ENCODE results near the gene HPSE2.

HPSE2 gene

DNA sequence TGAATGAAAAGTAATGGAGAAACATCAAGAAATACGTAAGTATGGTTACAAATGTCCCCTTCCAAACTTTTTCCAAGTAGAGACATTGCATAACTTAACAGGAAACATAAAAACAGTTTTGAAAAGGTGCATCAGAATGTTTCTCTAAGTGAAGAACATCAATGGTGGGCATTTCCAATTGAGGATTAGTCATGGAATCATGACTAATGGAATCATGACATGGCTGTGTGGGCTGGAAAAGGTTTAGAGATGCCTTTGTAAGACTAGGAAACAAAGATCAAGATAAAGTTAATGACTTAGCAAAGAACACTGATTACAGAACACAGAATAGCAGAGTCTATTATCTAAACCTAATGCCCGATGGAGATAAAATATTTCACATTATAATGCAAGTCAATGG lies 272.0 kb downstream of the HPSE2 start:
- Histone ChIP-seq H3K9me3 (ENCODE audit: severe bottlenecking) (no peaks in the 10 kb centered on the region), H3K27ac (no peak overlapping the region), H3K36me3 (no peaks in the 10 kb centered on the region), H3K4me3 (ENCODE audit: low read depth, low read length) (no peak overlapping the region), H3K27me3 (ENCODE audit: insufficient read depth, low read depth, severe bottlenecking) (no peaks in the 10 kb centered on the region)
- no peak for DNase-seq
- TF ChIP-seq, protein P1, sequence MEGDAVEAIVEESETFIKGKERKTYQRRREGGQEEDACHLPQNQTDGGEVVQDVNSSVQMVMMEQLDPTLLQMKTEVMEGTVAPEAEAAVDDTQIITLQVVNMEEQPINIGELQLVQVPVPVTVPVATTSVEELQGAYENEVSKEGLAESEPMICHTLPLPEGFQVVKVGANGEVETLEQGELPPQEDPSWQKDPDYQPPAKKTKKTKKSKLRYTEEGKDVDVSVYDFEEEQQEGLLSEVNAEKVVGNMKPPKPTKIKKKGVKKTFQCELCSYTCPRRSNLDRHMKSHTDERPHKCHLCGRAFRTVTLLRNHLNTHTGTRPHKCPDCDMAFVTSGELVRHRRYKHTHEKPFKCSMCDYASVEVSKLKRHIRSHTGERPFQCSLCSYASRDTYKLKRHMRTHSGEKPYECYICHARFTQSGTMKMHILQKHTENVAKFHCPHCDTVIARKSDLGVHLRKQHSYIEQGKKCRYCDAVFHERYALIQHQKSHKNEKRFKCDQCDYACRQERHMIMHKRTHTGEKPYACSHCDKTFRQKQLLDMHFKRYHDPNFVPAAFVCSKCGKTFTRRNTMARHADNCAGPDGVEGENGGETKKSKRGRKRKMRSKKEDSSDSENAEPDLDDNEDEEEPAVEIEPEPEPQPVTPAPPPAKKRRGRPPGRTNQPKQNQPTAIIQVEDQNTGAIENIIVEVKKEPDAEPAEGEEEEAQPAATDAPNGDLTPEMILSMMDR (IDR thresholded peaks at IDR 0.05; ENCODE audit: low read depth, low read length), result no peak

DNA sequence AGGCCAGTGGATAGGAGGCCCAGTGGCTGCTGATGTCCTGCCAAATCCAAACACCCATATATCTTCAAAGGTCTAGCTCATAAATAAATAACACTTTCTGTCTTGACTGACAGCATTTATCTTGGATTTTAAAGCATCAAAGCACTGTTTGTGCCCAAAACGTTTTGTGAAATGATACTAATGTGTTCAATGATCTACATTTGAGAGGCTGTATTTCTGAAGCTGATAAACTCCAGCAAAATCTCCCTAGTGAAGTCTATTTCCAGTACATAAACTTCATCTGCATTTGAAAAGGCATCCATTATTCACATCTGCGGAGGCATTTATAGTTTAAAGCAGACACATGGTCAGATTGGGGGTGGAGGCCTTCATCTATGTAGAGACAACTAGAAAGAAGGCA lies 276.3 kb downstream of the HPSE2 start:
- DNase-seq, result no peak
- Histone ChIP-seq H3K36me3 (no peaks in the 10 kb centered on the region), H3K4me3 (ENCODE audit: low read depth, low read length) (no peak overlapping the region), H3K27me3 (ENCODE audit: insufficient read depth, low read depth, severe bottlenecking) (no peaks in the 10 kb centered on the region), H3K27ac (no peak overlapping the region), H3K9me3 (ENCODE audit: severe bottlenecking) (no peaks in the 10 kb centered on the region)
- TF ChIP-seq, protein P1 (IDR thresholded peaks at IDR 0.05; ENCODE audit: low read depth, low read length), result no peak

DNA sequence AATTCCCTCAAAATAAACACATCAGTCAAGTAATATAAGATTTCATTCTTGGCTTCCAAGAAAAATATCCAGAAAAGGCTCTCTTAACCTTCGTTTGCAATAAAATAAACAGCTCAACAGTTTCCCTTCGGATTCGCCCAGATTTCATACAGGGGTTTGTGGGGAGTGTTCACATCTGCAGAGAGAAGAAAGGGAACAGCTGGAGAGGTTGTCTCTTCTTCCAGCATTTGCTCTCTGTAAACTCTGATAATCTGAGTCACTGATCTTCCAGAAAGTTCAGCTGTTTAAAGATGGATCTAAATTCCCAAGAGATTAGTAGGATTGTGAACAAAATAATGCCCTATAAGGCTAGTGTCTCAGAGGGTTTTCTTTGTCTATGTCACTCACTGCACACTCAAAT lies 277.9 kb downstream of the HPSE2 start:
- Histone ChIP-seq H3K4me3 (ENCODE audit: low read depth, low read length) (no peak overlapping the region), H3K36me3 (no peaks in the 10 kb centered on the region), H3K27ac (no peak overlapping the region), H3K9me3 (ENCODE audit: severe bottlenecking) (no peaks in the 10 kb centered on the region), H3K27me3 (ENCODE audit: insufficient read depth, low read depth, severe bottlenecking) (no peaks in the 10 kb centered on the region)
- no peak for DNase-seq
- TF ChIP-seq, protein P1 (IDR thresholded peaks at IDR 0.05; ENCODE audit: low read depth, low read length), result no peak

DNA sequence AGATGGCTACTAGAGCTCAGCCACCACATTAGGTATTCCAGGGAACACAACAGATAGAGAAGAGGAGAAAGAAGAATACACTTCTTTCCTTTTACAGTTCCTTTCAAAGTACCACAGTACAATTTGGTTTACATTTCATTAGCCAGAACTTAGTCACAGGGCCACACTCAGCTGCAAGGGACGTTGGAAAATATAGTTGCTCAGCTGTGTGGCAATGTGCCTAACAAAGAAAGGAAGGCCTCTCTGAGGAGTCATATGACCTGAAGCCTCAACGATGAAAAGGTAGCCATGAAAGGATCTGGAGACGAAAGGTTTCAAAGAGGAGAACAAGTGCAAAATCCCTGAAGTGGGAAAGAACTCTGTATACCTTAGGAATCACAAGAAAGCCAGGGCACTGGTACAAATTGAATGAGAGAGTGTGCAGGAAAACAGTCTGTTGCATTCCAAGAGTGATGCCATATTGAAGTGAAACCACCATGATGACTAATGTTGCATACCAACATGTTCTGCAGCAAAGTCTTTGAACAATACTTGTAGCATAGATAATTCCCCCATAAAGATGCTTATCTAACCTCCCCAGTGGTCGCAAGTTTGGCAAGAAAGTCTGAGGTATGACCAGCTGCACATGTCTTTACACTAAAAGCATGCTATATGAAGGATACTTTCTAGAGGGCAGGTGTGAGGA lies 278.9 kb downstream of the HPSE2 start:
- H3K36me3 ChIP-seq, result no peaks in the 10 kb centered on the region
- no peaks in the 10 kb centered on the region for H3K9me3 ChIP-seq (ENCODE audit: severe bottlenecking)
- TF ChIP-seq, protein P1 (IDR thresholded peaks at IDR 0.05; ENCODE audit: low read depth, low read length), result no peak
- no peak overlapping the region for H3K27ac ChIP-seq
- no peak overlapping the region for H3K4me3 ChIP-seq (ENCODE audit: low read depth, low read length)
- DNase-seq, result no peak
- H3K27me3 ChIP-seq (ENCODE audit: insufficient read depth, low read depth, severe bottlenecking), result no peaks in the 10 kb centered on the region

DNA sequence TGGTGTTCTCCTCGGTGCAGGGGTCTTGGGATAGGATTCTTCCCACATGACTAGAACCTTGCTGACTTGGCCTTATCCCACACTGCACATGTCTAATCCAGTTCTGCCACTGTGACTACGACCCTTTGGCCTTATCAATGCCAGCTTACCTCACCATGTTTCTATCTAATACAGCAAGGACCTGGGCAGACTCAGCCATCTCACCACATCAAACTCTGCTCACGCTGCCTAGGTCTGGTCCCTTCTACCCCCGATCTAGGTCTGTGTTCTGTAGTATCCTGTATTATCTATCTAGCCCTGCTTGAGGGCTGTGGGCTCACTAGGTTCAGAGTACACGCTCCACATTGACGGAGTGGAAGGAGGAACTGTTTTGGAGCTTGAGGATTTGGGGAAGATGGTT lies 282.4 kb downstream of the HPSE2 start:
- no peak for DNase-seq
- no peaks in the 10 kb centered on the region for H3K36me3 ChIP-seq
- H3K4me3 ChIP-seq (ENCODE audit: low read depth, low read length), result no peak overlapping the region
- H3K27ac ChIP-seq, result no peak overlapping the region
- H3K9me3 ChIP-seq (ENCODE audit: severe bottlenecking), result no peaks in the 10 kb centered on the region
- no peaks in the 10 kb centered on the region for H3K27me3 ChIP-seq (ENCODE audit: insufficient read depth, low read depth, severe bottlenecking)
- TF ChIP-seq, protein P1 (IDR thresholded peaks at IDR 0.05; ENCODE audit: low read depth, low read length), result no peak

All from WERI-Rb-1 (cell line).